K562 (cell line): ENCODE data around the gene GPR179. TPM values are rescaled to one million over a fixed set of nuclear protein-coding genes. Genes with fewer than 3 reads are reported as not detected.

Experiments used
- ATAC-seq: fragments of 200-7000 bp; cut with Tn5 transposase; 3 replicates; pipeline ENCODE4 v1.9.1; 2020; ENCODE audit warnings: moderate library complexity
- BruUV-seq: library from RNA; stranded (reverse); fragments of 400-500 nt; replicated peaks from 2 replicates; lab custom pipeline; 2021; lab: Mats Ljungman, UMichigan
- CTCF ChIA-PET: fragments of 300-600 bp; formaldehyde crosslinking; extraction: SDS; loops from one replicate; lab custom pipeline; 2021; ENCODE audit warnings: low intra/inter-chr PET ratio; lab: Yijun Ruan, JAX
- POLR2A ChIA-PET: fragments of 300-600, 350-650 bp; sonication (Branson Sonifier 250); formaldehyde crosslinking; extraction: SDS; loops from one replicate; lab custom pipeline; 2021; ENCODE audit warnings: antibody characterized with exemption, inconsistent platforms; lab: Yijun Ruan, JAX
- DNase-seq, 4 experiments: peaks; one replicate each; pipeline versions ENCODE4 v3.0.0 to v3.0.0-alpha.2; 2011 to 2018; ENCODE audit warnings: low spot score in 3 of 4, mixed read lengths in 3 of 4; ENCODE audit errors: extremely low read depth in 1 of 4
- FAIRE-seq: peaks from 2 replicates; lab custom pipeline; 2011; peaks lifted over from hg19 to GRCh38; lab: Jason Lieb, UNC
- H2AFZ ChIP-seq: 2 replicates; pipeline ENCODE4 v1.6.0; 2011; ENCODE audit warnings: low read depth, low read length, control low read depth, inconsistent platforms
- H3K27ac ChIP-seq: fragments of 200-600 bp; 3 replicates; pipeline ENCODE4 v1.8.0; 2011; ENCODE audit warnings: low read depth, mild to moderate bottlenecking, control low read depth, inconsistent platforms, low read length, moderate library complexity, mixed read lengths; ENCODE audit errors: extremely low read depth
- H3K27me3 ChIP-seq, 2 experiments: fragments of 300-600 bp in 1 of 2; 2 replicates in 1 of 2; 3 replicates in 1 of 2; pipeline versions ENCODE4 v1.6.0 to v1.8.0; 2011; ENCODE audit warnings: inconsistent platforms in 2 of 2, low read length in 2 of 2, mild to moderate bottlenecking in 1 of 2, mixed read lengths in 1 of 2, moderate library complexity in 1 of 2; ENCODE audit not compliant: control insufficient read depth in 2 of 2, insufficient read depth in 2 of 2
- H3K36me3 ChIP-seq: fragments of 300-600 bp; 3 replicates; pipeline ENCODE4 v1.8.0; 2011; ENCODE audit warnings: mild to moderate bottlenecking, low read length, inconsistent platforms; ENCODE audit not compliant: control insufficient read depth, insufficient read depth
- H3K4me1 ChIP-seq, 2 experiments: fragments of 200-600 bp in 1 of 2; replicated peaks in 1 of 2; 2 replicates in 1 of 2; 3 replicates in 1 of 2; pipeline versions ENCODE4 v1.5.1 to v1.8.0; 2011; ENCODE audit warnings: inconsistent platforms in 2 of 2, low read length in 2 of 2, mild to moderate bottlenecking in 1 of 2, mixed read lengths in 1 of 2, moderate library complexity in 1 of 2; ENCODE audit not compliant: control insufficient read depth in 2 of 2, insufficient read depth in 2 of 2
- H3K4me2 ChIP-seq: 2 replicates; pipeline ENCODE4 v1.6.1; 2011; ENCODE audit warnings: low read length, control low read depth, inconsistent platforms, mixed read lengths; ENCODE audit not compliant: insufficient read depth
- H3K4me3 ChIP-seq: fragments of 200-600 bp; sonication (generic), shearing (Covaris generic); 2 replicates; pipeline ENCODE4 v1.5.1; 2016; ENCODE audit warnings: control low read depth, inconsistent platforms
- H3K79me2 ChIP-seq: fragments of 200-600 bp; 3 replicates; pipeline ENCODE4 v1.8.0; 2011; ENCODE audit warnings: low read length, inconsistent platforms; ENCODE audit not compliant: control insufficient read depth, insufficient read depth
- H3K9ac ChIP-seq, 2 experiments: 2 replicates each; pipeline versions ENCODE4 v1.6.0 to v1.6.1; 2011; ENCODE audit warnings: low read depth in 2 of 2, low read length in 2 of 2, control low read depth in 1 of 2, inconsistent platforms in 1 of 2, mild to moderate bottlenecking in 1 of 2, mixed read lengths in 1 of 2; ENCODE audit not compliant: insufficient read depth in 1 of 2
- H3K9me1 ChIP-seq: one replicate; pipeline ENCODE4 v1.6.0; 2011; ENCODE audit warnings: inconsistent platforms, mild to moderate bottlenecking, low read length, moderate library complexity; ENCODE audit not compliant: control insufficient read depth, insufficient read depth
- H3K9me3 ChIP-seq: replicated peaks from 2 replicates; pipeline ENCODE4 v1.5.1; 2011; ENCODE audit warnings: low read depth, low read length, inconsistent platforms; ENCODE audit not compliant: control insufficient read depth, insufficient read depth
- H4K20me1 ChIP-seq: replicated peaks from 2 replicates; pipeline ENCODE4 v1.6.1; 2011; ENCODE audit warnings: low read length, inconsistent platforms, mixed read lengths; ENCODE audit not compliant: control insufficient read depth, insufficient read depth
- CREM ChIP-seq: IDR thresholded peaks from 2 replicates; pipeline ENCODE4 v1.6.1; 2014; ENCODE audit warnings: antibody characterized with exemption, low read depth
- IFI16 ChIP-seq: fragments of 250-450 bp; sonication (Bioruptor Pico); IDR thresholded peaks from 2 replicates; pipeline ENCODE4 v2.1.2; 2022; ENCODE audit warnings: mild to moderate bottlenecking, inconsistent platforms
- JUNB ChIP-seq: fragments of 450-650 bp; formaldehyde crosslinking; conservative IDR thresholded peaks from 2 replicates; pipeline ENCODE4 v1.4.0; 2020; ENCODE audit warnings: mild to moderate bottlenecking
- KLF16 ChIP-seq: IDR thresholded peaks from 2 replicates; pipeline ENCODE4 v1.6.1; 2016; ENCODE audit warnings: antibody characterized with exemption
- MIER1 ChIP-seq: fragments of 450-650 bp; IDR thresholded peaks from 2 replicates; pipeline ENCODE4 v1.6.1; 2016; ENCODE audit warnings: antibody characterized with exemption, mild to moderate bottlenecking, low read depth
- SMARCB1 ChIP-seq: IDR thresholded peaks from 2 replicates; pipeline ENCODE4 v1.6.1; 2011; ENCODE audit warnings: improper control_type of control experiment, low read depth; ENCODE audit not compliant: insufficient read length
- ZNF232 ChIP-seq: sonication (generic); formaldehyde crosslinking; IDR thresholded peaks from 2 replicates; pipeline ENCODE4 v1.8.0; 2022; ENCODE audit warnings: mild to moderate bottlenecking, missing genetic modification reagents
- WGBS: fragments of 100-300 bp; shearing (Covaris generic); methylation state at CpG from one replicate; pipeline ENCODE4 v1.1.6; 2016; ENCODE audit warnings: low coverage, mixed read lengths; ENCODE audit not compliant: insufficient coverage; ENCODE audit errors: missing lambda C conversion rate; 5-methylcytosine and 5-hydroxymethylcytosine counted together
- in situ Hi-C: fragments of 300-500 bp; cut with MboI; formaldehyde crosslinking; loops from 4 replicates; pipeline ENCODE4 v1.15.0; 2018; ENCODE audit warnings: inconsistent platforms, mixed read lengths
- intact Hi-C: fragments of 100-400 bp; cut with micrococcal nuclease; formaldehyde crosslinking; loops from 2 replicates; pipeline ENCODE4 v1.14.2; 2022
- polyA plus RNA-seq, 8 experiments: library from polyadenylated mRNA; depleted of rRNA in 4 of 8; stranded (reverse) in 5 of 8; unstranded in 3 of 8; fragments of >200 nt; fragmentation: Nextera tagmentation in 2 of 8; fragmentation: Illumina TruSeq in 1 of 8; extraction: Ambion mirVana in 2 of 8; extraction: Trizol in 1 of 8; gene quantifications; 2 replicates each; pipeline versions ENCODE4 v1.2.1 to v1.2.3, GENCODE V29; 2011 to 2014; ENCODE audit warnings: inconsistent platforms in 1 of 8, missing spikeins in 1 of 8
- total RNA-seq, 7 experiments: library from RNA; depleted of rRNA in 6 of 7; stranded (reverse); fragments of >200 nt in 6 of 7; fragmentation: Illumina TruSeq in 2 of 7; extraction: Trizol in 2 of 7; gene quantifications; 2 replicates each; pipeline versions ENCODE4 v1.2.1 to v1.2.3, GENCODE V29; 2011 to 2021; ENCODE audit warnings: low replicate concordance in 1 of 7
- TF ChIP-seq, protein P1 (sequence below): fragments of 250-450 bp; sonication (Bioruptor Pico); IDR thresholded peaks from 2 replicates; pipeline ENCODE4 v1.4.0; 2020; ENCODE audit warnings: mild to moderate bottlenecking, moderate library complexity
- TF ChIP-seq, protein P2 (sequence below): fragments of 250-450 bp; sonication (Bioruptor Pico); IDR thresholded peaks from 2 replicates; pipeline ENCODE4 v1.8.0; 2021; ENCODE audit warnings: moderate library complexity, mild to moderate bottlenecking, inconsistent platforms
- TF ChIP-seq, protein P3 (sequence below): fragments of 450-650 bp; IDR thresholded peaks from 2 replicates; pipeline ENCODE4 v1.7.0; 2016; ENCODE audit warnings: borderline replicate concordance
- TF ChIP-seq, protein P4 (sequence below): fragments of 250-450 bp; sonication (Bioruptor Pico); IDR thresholded peaks from 2 replicates; pipeline ENCODE4 v1.4.0; 2020; ENCODE audit warnings: mild to moderate bottlenecking, moderate library complexity
- TF ChIP-seq, protein P5 (sequence below): sonication (generic); formaldehyde crosslinking; IDR thresholded peaks from 2 replicates; pipeline ENCODE4 v1.8.0; 2022; ENCODE audit warnings: mild to moderate bottlenecking, missing genetic modification reagents

The GPR179 gene
- total and polyA plus RNA-seq, 9 of the 15 experiments (the other 6 are each of a cell fraction or from before 2014, with no cell fraction given): not detected

DNA sequence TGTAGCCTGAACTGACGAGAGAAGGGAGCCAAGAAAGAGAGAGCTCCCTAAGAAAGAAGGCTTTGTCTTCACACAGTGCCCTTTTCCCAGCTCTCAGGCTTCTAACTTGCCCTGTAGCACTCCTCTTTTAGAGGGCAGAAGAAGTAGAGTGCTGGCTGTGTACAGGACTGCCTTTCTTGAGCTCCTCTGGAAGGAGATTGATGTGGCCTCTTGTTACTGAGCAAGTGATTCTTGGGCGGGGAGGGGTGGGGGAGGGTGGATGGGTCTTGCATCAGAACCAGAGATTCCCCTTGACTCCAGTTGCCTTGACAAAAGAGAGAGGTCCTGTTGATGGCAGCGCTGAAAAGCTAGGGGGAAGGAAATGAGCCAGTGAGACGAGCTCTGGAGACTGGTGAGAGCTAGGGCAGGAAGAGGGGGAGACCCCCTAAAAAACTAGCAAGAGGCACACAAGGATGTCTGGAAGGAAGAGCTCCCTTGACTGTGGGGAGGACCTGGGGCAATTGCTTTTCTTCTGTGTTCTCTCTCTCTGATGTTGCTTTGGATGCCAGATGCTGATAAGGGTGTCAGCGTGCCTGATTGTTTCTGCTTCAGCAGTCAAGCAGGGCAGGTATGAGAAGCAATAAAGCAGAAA lies 18.4 kb downstream of the GPR179 start (continued):
- no peak for TF ChIP-seq SMARCB1
- TF ChIP-seq JUNB: no peak
- TF ChIP-seq, all 486 proteins: peak for 5

DNA sequence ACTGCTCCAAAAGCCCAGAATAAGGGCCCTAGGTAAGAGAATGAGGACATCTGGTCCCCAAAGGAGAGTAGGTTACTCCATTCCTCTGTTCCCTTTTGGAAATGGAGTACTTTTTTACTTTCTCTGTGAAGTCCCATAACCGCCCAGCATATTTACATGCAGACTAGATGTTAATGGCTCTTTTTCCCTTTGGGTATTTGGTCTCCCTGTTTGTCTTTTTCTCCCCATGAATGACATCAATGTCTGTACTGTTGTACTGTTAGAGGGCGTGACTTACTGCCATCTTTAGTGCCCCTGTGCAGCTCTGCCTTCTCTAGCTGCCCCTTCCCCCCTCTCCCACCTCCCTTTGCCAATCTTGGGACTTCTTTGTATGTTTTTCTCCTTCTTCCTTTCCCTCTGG lies 19.0 kb downstream of the GPR179 start:
- peaks cover 0 to 10% of the 10 kb centered on the region in 2 experiments; a peak in 2 of 5 replicates for H3K4me1 ChIP-seq
- DNase-seq (no peak), ATAC-seq (no peak; the same call in 2 of the 3 replicates), FAIRE-seq (no peak)
- H3K9me3 ChIP-seq: no peaks in the 10 kb centered on the region
- TF ChIP-seq ZNF232 (CRISPR knock-in tag): no peak
- TF ChIP-seq IFI16 (CRISPR knock-in tag): no peak
- TF ChIP-seq, protein P1, sequence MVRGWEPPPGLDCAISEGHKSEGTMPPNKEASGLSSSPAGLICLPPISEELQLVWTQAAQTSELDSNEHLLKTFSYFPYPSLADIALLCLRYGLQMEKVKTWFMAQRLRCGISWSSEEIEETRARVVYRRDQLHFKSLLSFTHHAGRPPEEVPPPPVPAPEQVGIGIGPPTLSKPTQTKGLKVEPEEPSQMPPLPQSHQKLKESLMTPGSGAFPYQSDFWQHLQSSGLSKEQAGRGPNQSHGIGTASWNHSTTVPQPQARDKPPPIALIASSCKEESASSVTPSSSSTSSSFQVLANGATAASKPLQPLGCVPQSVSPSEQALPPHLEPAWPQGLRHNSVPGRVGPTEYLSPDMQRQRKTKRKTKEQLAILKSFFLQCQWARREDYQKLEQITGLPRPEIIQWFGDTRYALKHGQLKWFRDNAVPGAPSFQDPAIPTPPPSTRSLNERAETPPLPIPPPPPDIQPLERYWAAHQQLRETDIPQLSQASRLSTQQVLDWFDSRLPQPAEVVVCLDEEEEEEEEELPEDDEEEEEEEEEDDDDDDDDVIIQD (CRISPR knock-in tag): no peak
- TF ChIP-seq, protein P2, sequence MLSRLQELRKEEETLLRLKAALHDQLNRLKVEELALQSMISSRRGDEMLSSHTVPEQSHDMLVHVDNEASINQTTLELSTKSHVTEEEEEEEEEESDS: no peak
- TF ChIP-seq, protein P3, sequence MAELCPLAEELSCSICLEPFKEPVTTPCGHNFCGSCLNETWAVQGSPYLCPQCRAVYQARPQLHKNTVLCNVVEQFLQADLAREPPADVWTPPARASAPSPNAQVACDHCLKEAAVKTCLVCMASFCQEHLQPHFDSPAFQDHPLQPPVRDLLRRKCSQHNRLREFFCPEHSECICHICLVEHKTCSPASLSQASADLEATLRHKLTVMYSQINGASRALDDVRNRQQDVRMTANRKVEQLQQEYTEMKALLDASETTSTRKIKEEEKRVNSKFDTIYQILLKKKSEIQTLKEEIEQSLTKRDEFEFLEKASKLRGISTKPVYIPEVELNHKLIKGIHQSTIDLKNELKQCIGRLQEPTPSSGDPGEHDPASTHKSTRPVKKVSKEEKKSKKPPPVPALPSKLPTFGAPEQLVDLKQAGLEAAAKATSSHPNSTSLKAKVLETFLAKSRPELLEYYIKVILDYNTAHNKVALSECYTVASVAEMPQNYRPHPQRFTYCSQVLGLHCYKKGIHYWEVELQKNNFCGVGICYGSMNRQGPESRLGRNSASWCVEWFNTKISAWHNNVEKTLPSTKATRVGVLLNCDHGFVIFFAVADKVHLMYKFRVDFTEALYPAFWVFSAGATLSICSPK: no peak
- TF ChIP-seq, protein P4, sequence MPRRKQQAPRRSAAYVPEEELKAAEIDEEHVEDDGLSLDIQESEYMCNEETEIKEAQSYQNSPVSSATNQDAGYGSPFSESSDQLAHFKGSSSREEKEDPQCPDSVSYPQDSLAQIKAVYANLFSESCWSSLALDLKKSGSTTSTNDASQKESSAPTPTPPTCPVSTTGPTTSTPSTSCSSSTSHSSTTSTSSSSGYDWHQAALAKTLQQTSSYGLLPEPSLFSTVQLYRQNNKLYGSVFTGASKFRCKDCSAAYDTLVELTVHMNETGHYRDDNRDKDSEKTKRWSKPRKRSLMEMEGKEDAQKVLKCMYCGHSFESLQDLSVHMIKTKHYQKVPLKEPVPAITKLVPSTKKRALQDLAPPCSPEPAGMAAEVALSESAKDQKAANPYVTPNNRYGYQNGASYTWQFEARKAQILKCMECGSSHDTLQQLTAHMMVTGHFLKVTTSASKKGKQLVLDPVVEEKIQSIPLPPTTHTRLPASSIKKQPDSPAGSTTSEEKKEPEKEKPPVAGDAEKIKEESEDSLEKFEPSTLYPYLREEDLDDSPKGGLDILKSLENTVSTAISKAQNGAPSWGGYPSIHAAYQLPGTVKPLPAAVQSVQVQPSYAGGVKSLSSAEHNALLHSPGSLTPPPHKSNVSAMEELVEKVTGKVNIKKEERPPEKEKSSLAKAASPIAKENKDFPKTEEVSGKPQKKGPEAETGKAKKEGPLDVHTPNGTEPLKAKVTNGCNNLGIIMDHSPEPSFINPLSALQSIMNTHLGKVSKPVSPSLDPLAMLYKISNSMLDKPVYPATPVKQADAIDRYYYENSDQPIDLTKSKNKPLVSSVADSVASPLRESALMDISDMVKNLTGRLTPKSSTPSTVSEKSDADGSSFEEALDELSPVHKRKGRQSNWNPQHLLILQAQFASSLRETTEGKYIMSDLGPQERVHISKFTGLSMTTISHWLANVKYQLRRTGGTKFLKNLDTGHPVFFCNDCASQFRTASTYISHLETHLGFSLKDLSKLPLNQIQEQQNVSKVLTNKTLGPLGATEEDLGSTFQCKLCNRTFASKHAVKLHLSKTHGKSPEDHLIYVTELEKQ (CRISPR knock-in tag): no peak
- no peak for TF ChIP-seq CREM
- no peak for TF ChIP-seq KLF16
- TF ChIP-seq, protein P5, sequence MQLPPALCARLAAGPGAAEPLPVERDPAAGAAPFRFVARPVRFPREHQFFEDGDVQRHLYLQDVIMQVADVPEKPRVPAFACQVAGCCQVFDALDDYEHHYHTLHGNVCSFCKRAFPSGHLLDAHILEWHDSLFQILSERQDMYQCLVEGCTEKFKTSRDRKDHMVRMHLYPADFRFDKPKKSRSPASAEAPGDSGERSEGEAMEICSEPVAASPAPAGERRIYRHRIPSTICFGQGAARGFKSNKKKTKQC: no peak
- no peak for TF ChIP-seq MIER1
- 46% methylated on average over 2 of the region's 2 CpGs for WGBS
- H3K27ac ChIP-seq: no peak overlapping the region
- no peak overlapping the region for H3K4me2 ChIP-seq
- H3K36me3 ChIP-seq: peaks cover 38% of the 10 kb centered on the region; the same call in 2 of the 3 replicates
- H2AFZ ChIP-seq: no peak overlapping the region
- no peak overlapping the region for H3K4me3 ChIP-seq
- no peak overlapping the region for H3K9ac ChIP-seq
- ChIA-PET CTCF (no interaction called here), POLR2A (interaction anchor here (0.9 kb wide), 1 partner anchor 13 kb away, joined by 4 read pairs; no protein-coding TSS in a partner anchor)
- H4K20me1 ChIP-seq: peaks cover 6% of the 10 kb centered on the region; the same call in 1 of the 2 replicates
- no peaks in the 10 kb centered on the region for H3K79me2 ChIP-seq
- BruUV-seq: no TSS peak
- intact Hi-C loops: no loop called here
- peaks cover 6% of the 10 kb centered on the region for H3K9me1 ChIP-seq
- H3K27me3 ChIP-seq: peaks cover 23 to 27% of the 10 kb centered on the region in 2 experiments; a peak in 3 of 5 replicates
- in situ Hi-C loops: no loop called here
